T-helper 17 cell (primary cell): ENCODE measurements around the gene RAPGEF1. TPM values are rescaled to one million over a fixed set of nuclear protein-coding genes. Genes with fewer than 3 reads are reported as not detected.
A peak's percentile ranks its signal among the peaks of the same experiment; 100 is the strongest.

Experiments
- ATAC-seq: fragments of 150-1000 bp; cut with Tn5 transposase; 2 replicates; pipeline ENCODE4 v1.10.0; 2021; ENCODE audit warnings: mild to moderate bottlenecking, moderate library complexity
- DNase-seq, 3 donors: peaks; one replicate each; pipeline versions ENCODE4 v3.0.0 to v3.0.0-alpha.2; 2020 to 2021
- H3K9me3 ChIP-seq: one replicate; pipeline ENCODE4 v1.7.0; 2013; ENCODE audit warnings: low read length, mild to moderate bottlenecking; ENCODE audit not compliant: control insufficient read depth, poor library complexity, severe bottlenecking
- H3K27ac Mint-ChIP-seq: one replicate; pipeline ENCODE4 v1.8.0; 2022; ENCODE audit warnings: mild to moderate bottlenecking, moderate library complexity, mixed read lengths
- H3K27me3 Mint-ChIP-seq: one replicate; pipeline ENCODE4 v1.8.0; 2022; ENCODE audit warnings: mixed read lengths
- H3K36me3 Mint-ChIP-seq: one replicate; pipeline ENCODE4 v1.8.0; 2022; ENCODE audit warnings: low read depth, mixed read lengths
- H3K4me1 Mint-ChIP-seq: one replicate; pipeline ENCODE4 v1.8.0; 2022; ENCODE audit warnings: mild to moderate bottlenecking, mixed read lengths
- H3K4me3 Mint-ChIP-seq: one replicate; pipeline ENCODE4 v1.8.0; 2022; ENCODE audit warnings: mild to moderate bottlenecking, moderate library complexity, mixed read lengths
- total RNA-seq, 4 donors: library from RNA in 2 of 4; stranded (reverse) in 2 of 4; gene quantifications; one replicate each; pipeline ENCODE4 v1.2.3 and lab custom pipeline; 2022 to 2026

RAPGEF1 gene
- total RNA-seq, 2 donors from 2014 or later: 176 to 209 TPM

GRCh38 chr9:131743501-131743900, 3.6 kb upstream of the RAPGEF1 start:
- Mint-ChIP-seq H3K36me3 (no peaks in the 10 kb centered on the region), H3K27ac (peak overlapping the region; percentile 98), H3K27me3 (no peaks in the 10 kb centered on the region), H3K4me1 (peaks cover 32% of the 10 kb centered on the region), H3K4me3 (peak overlapping the region; percentile 86)
- no peak for DNase-seq
- no peaks in the 10 kb centered on the region for H3K9me3 ChIP-seq
- ATAC-seq: no peak

GRCh38 chr9:131743096-131743495, 3.2 kb upstream of the RAPGEF1 start:
- H3K27ac Mint-ChIP-seq: peak overlapping the region; percentile 98
- no peaks in the 10 kb centered on the region for H3K27me3 Mint-ChIP-seq
- no peak for DNase-seq
- H3K36me3 Mint-ChIP-seq: no peaks in the 10 kb centered on the region
- ATAC-seq: no peak
- no peaks in the 10 kb centered on the region for H3K9me3 ChIP-seq
- no peak overlapping the region for H3K4me3 Mint-ChIP-seq
- H3K4me1 Mint-ChIP-seq: peaks cover 33% of the 10 kb centered on the region

GRCh38 chr9:131740898-131741297, 1.0 kb upstream of the RAPGEF1 start:
- Mint-ChIP-seq H3K36me3 (no peaks in the 10 kb centered on the region), H3K4me3 (peak overlapping the region; percentile 87), H3K27me3 (no peaks in the 10 kb centered on the region), H3K27ac (peak overlapping the region; percentile 94), H3K4me1 (peaks cover 49% of the 10 kb centered on the region)
- H3K9me3 ChIP-seq: no peaks in the 10 kb centered on the region
- no peak for ATAC-seq
- DNase-seq: no peak

DNA sequence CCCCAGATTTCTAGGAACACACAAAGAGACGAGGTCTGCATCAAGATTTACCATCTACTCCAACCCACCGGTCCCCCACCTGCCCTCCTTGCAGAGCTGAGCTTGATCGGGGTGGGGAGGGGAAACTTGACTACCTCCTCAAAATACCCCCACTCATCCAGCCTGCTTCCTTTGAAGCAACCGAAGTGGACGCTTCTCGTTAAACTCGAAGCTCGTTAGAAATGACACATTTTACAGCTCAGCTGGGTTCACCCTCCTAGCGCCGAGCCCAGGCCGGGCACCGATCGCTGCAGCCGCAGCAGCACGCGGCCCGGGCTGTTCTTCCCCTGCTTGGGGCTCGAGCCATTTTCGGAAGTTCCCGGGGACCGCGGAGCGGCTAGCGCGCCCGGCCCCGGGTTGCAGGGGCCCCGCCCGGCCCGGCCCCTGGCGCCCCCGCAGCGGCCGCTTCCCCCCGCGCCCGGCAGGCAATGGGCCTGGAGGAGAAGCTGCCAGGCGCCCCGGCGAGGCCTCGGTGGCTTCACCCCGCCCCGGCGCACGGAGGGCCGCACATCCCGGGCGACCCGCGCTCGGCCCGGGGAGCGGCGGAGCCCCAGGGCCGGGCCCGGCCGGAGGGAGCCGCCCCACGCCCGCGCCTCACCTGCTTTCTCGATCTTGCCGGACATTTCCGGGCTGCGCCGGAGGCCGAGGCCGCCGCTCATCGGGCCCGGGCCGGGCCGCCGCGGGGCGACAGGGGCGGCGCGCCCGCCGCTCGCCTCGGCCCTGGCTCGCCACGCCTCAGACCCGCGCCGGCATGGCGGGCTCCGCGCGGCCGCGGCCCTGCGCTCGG, 530 bp downstream of the RAPGEF1 start:
- peaks cover under 1% of the 10 kb centered on the region for H3K36me3 Mint-ChIP-seq

DNA sequence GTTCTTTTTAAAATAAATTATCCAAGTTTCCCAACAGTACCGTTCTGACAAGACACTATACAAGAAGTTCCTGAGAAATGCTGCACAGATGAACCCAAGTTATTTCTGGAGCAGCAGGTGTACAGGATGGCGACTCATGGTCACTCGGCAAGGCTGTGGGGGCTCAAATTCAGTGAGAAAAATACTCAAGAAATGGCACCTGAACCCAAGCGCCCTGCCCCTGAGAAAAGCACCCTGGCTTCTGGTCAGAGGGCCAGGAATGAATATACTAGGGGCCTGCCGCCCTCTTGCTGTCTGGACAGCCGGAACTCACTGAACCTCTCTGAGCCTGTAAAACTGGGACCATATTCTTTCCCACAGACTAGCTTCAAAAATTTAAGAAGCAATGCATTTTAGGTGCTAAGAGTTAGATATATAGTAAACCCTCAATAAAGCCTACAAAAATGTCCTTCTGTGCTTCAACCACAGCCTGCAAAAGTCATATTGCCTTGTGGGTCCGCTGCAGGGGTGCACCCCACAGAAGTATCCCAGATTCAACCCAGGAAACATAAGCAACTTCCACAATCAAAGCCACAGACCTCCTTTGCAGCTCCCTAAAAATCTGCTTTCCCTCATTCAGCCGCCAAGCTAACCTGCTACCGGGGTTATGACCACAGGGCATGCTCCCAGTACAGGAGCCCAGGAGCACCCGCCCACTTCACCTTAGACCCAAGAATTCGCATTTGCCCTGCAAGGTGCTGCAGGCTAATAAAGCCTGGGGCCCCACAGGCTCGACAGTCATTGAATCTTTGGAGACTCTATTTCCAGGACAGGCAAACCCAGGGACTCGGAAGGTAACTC, 1.4 kb downstream of the RAPGEF1 start:
- no peak for DNase-seq
- H3K27me3 Mint-ChIP-seq: no peaks in the 10 kb centered on the region
- no peak for ATAC-seq

More for the DNA sequence above, 530 bp downstream of the RAPGEF1 start:
- H3K4me1 Mint-ChIP-seq: peaks cover 52% of the 10 kb centered on the region
- peak; percentile 38 for ATAC-seq
- H3K9me3 ChIP-seq: no peaks in the 10 kb centered on the region
- H3K27me3 Mint-ChIP-seq: no peaks in the 10 kb centered on the region
- H3K27ac Mint-ChIP-seq: peak overlapping the region; percentile 100
- peak overlapping the region; percentile 95 for H3K4me3 Mint-ChIP-seq
- DNase-seq: peak; percentile 33 to 40 (median 34)

GRCh38 chr9:131737426-131737825, 2.5 kb downstream of the RAPGEF1 start:
- Mint-ChIP-seq H3K27me3 (no peaks in the 10 kb centered on the region), H3K4me1 (peaks cover 51% of the 10 kb centered on the region), H3K36me3 (peaks cover 2% of the 10 kb centered on the region), H3K27ac (peak overlapping the region; percentile 100), H3K4me3 (peak overlapping the region; percentile 94)
- DNase-seq: no peak
- no peak for ATAC-seq
- no peaks in the 10 kb centered on the region for H3K9me3 ChIP-seq

More for the DNA sequence above, 1.4 kb downstream of the RAPGEF1 start:
- peak overlapping the region; percentile 100 for H3K27ac Mint-ChIP-seq
- peaks cover 51% of the 10 kb centered on the region for H3K4me1 Mint-ChIP-seq
- peak overlapping the region; percentile 95 for H3K4me3 Mint-ChIP-seq
- no peaks in the 10 kb centered on the region for H3K9me3 ChIP-seq
- H3K36me3 Mint-ChIP-seq: peaks cover 2% of the 10 kb centered on the region

DNA sequence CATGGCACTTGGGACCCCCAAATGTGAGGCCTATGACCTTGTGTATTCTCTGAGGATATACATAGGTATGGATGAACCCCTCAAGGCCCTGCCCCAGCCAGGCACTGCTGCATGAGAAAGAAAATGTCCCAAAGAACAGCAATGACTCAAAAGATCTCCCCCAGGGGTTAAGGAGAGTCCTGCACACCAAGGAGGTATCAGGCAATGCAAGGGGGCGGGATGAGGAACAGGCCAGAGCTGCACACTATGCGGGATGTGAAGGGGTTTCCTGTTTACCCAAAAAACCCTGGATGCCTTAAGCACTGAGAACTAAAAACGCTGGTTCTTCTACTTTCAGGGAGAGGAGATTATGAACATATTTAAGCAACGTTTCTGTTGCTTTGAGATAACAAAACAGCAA, 3.4 kb downstream of the RAPGEF1 start:
- peak overlapping the region; percentile 100 for H3K27ac Mint-ChIP-seq
- ATAC-seq (no peak), DNase-seq (no peak)
- no peaks in the 10 kb centered on the region for H3K9me3 ChIP-seq
- H3K36me3 Mint-ChIP-seq: peaks cover 2% of the 10 kb centered on the region
- H3K4me3 Mint-ChIP-seq: peak overlapping the region; percentile 94
- peaks cover 59% of the 10 kb centered on the region for H3K4me1 Mint-ChIP-seq
- H3K27me3 Mint-ChIP-seq: no peaks in the 10 kb centered on the region

DNA sequence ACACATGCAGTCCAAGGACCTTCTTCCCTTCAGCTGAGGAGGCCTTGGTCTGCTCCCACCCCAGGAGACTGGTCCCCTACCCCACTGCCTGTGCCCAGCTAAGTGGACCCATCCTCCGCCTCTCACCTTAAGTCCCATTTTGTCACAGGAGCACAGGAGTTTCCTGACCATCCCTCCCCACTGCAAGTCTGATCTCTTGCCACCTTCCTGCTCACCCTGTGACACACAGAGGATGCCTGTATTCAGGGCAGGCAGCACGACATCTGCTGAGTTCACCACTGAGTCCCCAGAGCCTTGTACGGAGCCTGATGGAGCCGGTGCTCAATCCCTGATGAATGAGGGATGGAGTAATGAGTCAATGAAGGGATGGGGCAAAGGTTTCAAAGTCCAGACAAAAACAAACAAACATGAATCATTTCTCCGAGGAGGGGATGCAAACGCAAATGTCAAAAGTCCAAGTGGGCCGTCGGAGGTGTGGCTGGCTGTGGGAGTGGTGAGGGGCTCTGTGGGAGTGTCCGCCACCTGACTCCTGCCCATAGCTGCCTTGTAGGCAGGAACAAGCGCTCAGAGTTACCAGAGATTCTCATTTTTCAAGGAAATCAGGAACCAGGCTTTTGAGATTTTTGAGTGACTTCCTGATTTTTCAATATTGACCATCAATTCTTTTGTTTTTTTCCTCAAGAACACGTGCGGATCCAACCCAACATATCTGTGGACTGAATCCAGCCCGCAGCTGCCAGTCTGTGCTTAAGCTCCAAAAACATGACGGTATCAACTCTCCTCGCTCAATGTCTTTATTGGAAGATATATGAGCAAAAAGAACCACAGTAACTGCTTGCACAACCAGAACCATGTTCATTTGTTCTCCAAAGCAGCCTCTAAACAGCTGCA, 4.4 kb downstream of the RAPGEF1 start:
- ATAC-seq (no peak), DNase-seq (no peak)
- H3K27ac Mint-ChIP-seq: peak overlapping the region; percentile 100
- peaks cover 2% of the 10 kb centered on the region for H3K36me3 Mint-ChIP-seq
- H3K9me3 ChIP-seq: no peaks in the 10 kb centered on the region
- H3K4me1 Mint-ChIP-seq: peaks cover 64% of the 10 kb centered on the region
- peak overlapping the region; percentile 94 for H3K4me3 Mint-ChIP-seq
- H3K27me3 Mint-ChIP-seq: no peaks in the 10 kb centered on the region

- H3K4me1 Mint-ChIP-seq: peaks cover 67% of the 10 kb centered on the region
- ATAC-seq: no peak
Measured at GRCh38 chr9:131734781-131735180, 5.1 kb downstream of the RAPGEF1 start.

GRCh38 chr9:131734165-131734610, 5.7 kb downstream of the RAPGEF1 start:
- Mint-ChIP-seq H3K36me3 (peaks cover 2% of the 10 kb centered on the region), H3K27ac (peak overlapping the region; percentile 100), H3K4me3 (peak overlapping the region; percentile 94), H3K27me3 (no peaks in the 10 kb centered on the region), H3K4me1 (peaks cover 70% of the 10 kb centered on the region)
- H3K9me3 ChIP-seq: no peaks in the 10 kb centered on the region
- peak in 1 of 3 donors; percentile 52 for DNase-seq
- peak; percentile 23 for ATAC-seq

More at GRCh38 chr9:131734781-131735180, 5.1 kb downstream of the RAPGEF1 start:
- peak overlapping the region; percentile 94 for H3K4me3 Mint-ChIP-seq
- no peaks in the 10 kb centered on the region for H3K27me3 Mint-ChIP-seq
- peaks cover 2% of the 10 kb centered on the region for H3K36me3 Mint-ChIP-seq
- peak overlapping the region; percentile 100 for H3K27ac Mint-ChIP-seq
- DNase-seq: no peak
- H3K9me3 ChIP-seq: no peaks in the 10 kb centered on the region

GRCh38 chr9:131733541-131734061, 6.3 kb downstream of the RAPGEF1 start:
- DNase-seq: peak in 2 of 3 donors; percentile 32 to 48
- H3K4me3 Mint-ChIP-seq: peak overlapping the region; percentile 94
- ATAC-seq: peak; percentile 5
- no peaks in the 10 kb centered on the region for H3K27me3 Mint-ChIP-seq
- no peaks in the 10 kb centered on the region for H3K9me3 ChIP-seq
- peak overlapping the region; percentile 100 for H3K27ac Mint-ChIP-seq
- H3K36me3 Mint-ChIP-seq: peaks cover 2% of the 10 kb centered on the region
- peaks cover 69% of the 10 kb centered on the region for H3K4me1 Mint-ChIP-seq

GRCh38 chr9:131732636-131733289, 7.1 kb downstream of the RAPGEF1 start:
- Mint-ChIP-seq H3K4me1 (peaks cover 76% of the 10 kb centered on the region), H3K27me3 (no peaks in the 10 kb centered on the region), H3K4me3 (peak overlapping the region; percentile 94), H3K27ac (peak overlapping the region; percentile 100), H3K36me3 (peaks cover 2% of the 10 kb centered on the region)
- ATAC-seq (peak; percentile 7), DNase-seq (peak in 2 of 3 donors; percentile 30 to 40)
- no peaks in the 10 kb centered on the region for H3K9me3 ChIP-seq
